HAP-1 (cell line): ENCODE results near the gene PNCK.

Source experiments
- DNase-seq, 2 experiments: peaks; one replicate each; pipeline ENCODE4 v3.0.0-alpha.2; 2016 to 2020; ENCODE audit warnings: low spot score in 2 of 2
- H3K27me3 ChIP-seq: fragments of 250-450 bp; sonication (Bioruptor Pico); 2 replicates; pipeline ENCODE4 v1.5.1; 2020; ENCODE audit warnings: low read depth, mild to moderate bottlenecking, moderate library complexity
- H3K36me3 ChIP-seq: fragments of 250-450 bp; sonication (Bioruptor Pico); replicated peaks from 2 replicates; pipeline ENCODE4 v1.5.1; 2020; ENCODE audit warnings: mild to moderate bottlenecking
- H3K4me1 ChIP-seq: fragments of 250-450 bp; sonication (Bioruptor Pico); 2 replicates; pipeline ENCODE4 v1.5.1; 2020; ENCODE audit warnings: mild to moderate bottlenecking
- H3K4me3 ChIP-seq: fragments of 250-450 bp; sonication (Bioruptor Pico); 2 replicates; pipeline ENCODE4 v1.5.1; 2020; ENCODE audit warnings: mild to moderate bottlenecking, moderate library complexity
- H3K9me3 ChIP-seq: fragments of 250-450 bp; sonication (Bioruptor Pico); 2 replicates; pipeline ENCODE4 v1.5.1; 2020; ENCODE audit warnings: mild to moderate bottlenecking, moderate library complexity
- in situ Hi-C: fragments of 300-500 bp; cut with MboI; formaldehyde crosslinking; loops from 3 replicates; pipeline ENCODE4 v1.14.3; 2020; ENCODE audit warnings: low sequenced_read_pairs, inconsistent platforms, mixed read lengths

The PNCK gene

GRCh38 chrX:153669901-153670731 is 3.5 kb downstream of the PNCK start:
- H3K4me3 ChIP-seq = no peak overlapping the region
- peaks cover 4% of the 10 kb centered on the region for H3K27me3 ChIP-seq
- H3K36me3 ChIP-seq = no peaks in the 10 kb centered on the region
- H3K4me1 ChIP-seq = peaks cover 2% of the 10 kb centered on the region; the same call in 1 of the 2 replicates
- in situ Hi-C loops = loop anchor here (5.0 to 25.0 kb wide), 3 partner anchors 133 to 708 kb away; no protein-coding TSS in a partner anchor
- no peaks in the 10 kb centered on the region for H3K9me3 ChIP-seq
- DNase-seq = no peak

DNA sequence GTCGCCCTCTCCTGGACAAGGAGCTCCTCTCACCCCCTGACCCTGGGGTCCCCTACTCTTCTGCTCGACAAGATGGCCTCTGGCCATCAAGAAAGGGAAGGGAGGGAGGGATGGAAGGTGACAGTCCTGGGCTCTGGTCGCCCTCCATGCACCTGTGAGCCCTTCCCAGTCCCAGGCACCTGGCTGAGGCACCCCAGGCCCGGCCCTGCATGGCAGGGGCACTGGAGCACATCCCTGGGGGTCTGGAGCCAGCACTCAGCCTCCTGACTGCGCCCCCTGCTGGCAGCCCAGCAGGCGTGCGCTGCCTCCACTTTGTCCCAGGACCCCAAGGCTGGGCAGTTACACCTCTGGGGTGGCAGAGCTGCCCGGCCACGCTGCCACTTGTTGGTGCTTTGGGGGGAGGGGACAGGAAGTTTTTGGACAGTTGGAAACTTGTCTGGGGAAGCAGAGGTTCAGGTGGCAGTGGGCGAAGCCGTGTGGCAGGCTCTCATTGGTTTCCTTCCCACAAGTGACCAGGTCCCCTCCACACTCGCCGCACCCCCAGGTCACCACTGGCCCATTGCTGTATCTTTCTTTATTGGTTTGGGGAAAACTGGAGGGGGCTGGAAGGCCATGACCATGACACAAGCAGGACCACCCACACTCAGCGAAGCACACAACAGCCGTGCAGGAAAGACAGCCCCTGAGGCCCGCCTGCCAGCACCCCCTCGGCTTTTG is 4.3 kb downstream of the PNCK start:
- Histone ChIP-seq H3K36me3 (no peaks in the 10 kb centered on the region), H3K4me3 (no peak overlapping the region), H3K9me3 (no peaks in the 10 kb centered on the region), H3K27me3 (peaks cover 4% of the 10 kb centered on the region), H3K4me1 (peaks cover 2% of the 10 kb centered on the region; the same call in 1 of the 2 replicates)
- in situ Hi-C loops = loop anchor here (5.0 to 25.0 kb wide), 3 partner anchors 132 to 707 kb away; no protein-coding TSS in a partner anchor
- peak in 1 of 2 experiments; percentile 81 for DNase-seq

DNA sequence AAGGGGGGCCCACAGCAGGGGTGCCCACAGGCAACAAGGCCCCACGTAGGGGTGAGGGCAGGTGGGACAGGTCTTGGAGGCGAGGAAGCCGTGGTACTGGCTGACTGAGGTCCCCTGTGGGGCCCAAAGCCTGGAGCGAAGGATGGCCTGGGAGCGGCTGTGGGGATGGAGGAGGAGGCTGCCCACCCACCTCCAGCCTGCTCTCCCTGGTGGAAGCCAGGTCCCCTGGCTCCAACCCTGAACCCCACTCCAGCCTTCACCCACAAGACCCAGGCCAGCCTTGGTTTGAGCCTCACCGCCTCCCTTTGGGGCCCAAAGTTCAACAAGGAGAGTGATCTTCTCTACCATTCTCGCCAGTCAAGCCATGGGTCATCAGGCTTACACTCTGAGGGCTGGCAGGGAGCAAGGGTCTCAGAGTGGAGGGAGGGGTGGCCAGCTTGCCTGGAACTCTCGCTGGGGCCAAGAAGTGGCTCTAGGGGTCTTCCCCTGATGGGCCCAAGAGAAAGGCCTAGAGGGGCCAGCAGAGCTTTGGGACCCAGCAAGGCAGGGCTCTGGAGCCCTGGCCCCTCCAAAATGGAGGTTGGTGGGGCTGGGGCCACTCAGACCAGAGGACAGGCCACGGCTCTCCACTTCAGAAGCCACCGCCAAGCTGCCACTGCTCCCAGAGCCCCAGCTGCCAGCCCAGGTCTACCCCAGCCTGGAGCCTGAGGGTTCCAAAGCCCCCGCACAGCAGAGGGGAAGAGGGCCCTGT is 5.0 kb downstream of the PNCK start:
- peaks cover 2% of the 10 kb centered on the region; the same call in 1 of the 2 replicates for H3K4me1 ChIP-seq
- H3K9me3 ChIP-seq = no peaks in the 10 kb centered on the region
- in situ Hi-C loops = loop anchor here (5.0 to 25.0 kb wide), 3 partner anchors 131 to 706 kb away; no protein-coding TSS in a partner anchor

DNA sequence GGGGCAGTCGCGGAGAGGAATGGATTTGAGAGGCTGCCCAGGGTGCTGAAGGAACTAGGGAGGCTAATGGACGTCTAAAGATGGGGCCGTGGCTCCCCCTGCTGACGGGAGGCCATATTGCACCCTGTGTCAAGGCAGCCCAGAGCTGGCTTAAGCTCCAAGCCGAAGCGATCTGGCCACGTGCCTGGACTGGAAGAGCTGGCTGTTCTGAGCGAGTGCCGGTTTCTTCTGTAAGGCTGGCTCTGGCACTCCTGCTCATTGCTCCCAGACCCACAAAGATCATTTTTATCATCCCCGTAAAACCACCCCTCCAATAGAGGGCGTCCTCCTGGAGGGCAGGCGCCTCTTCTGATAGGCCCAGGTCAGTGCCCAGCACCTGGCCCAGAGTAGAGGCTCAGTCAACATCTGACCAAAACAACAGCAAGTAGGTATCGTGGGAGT is 5.6 kb downstream of the PNCK start:
- H3K36me3 ChIP-seq = no peaks in the 10 kb centered on the region
- H3K4me3 ChIP-seq = peak overlapping the region; percentile 41
- H3K4me1 ChIP-seq = peaks cover 2% of the 10 kb centered on the region; the same call in 1 of the 2 replicates
- in situ Hi-C loops = loop anchor here (5.0 to 25.0 kb wide), 3 partner anchors 131 to 706 kb away; no protein-coding TSS in a partner anchor
- H3K27me3 ChIP-seq = no peaks in the 10 kb centered on the region
- peak; percentile 76 to 96 for DNase-seq
- H3K9me3 ChIP-seq = no peaks in the 10 kb centered on the region

More for the DNA sequence above, 5.0 kb downstream of the PNCK start:
- no peaks in the 10 kb centered on the region for H3K36me3 ChIP-seq
- DNase-seq = no peak
- H3K4me3 ChIP-seq = no peak overlapping the region
- H3K27me3 ChIP-seq = no peaks in the 10 kb centered on the region

DNA sequence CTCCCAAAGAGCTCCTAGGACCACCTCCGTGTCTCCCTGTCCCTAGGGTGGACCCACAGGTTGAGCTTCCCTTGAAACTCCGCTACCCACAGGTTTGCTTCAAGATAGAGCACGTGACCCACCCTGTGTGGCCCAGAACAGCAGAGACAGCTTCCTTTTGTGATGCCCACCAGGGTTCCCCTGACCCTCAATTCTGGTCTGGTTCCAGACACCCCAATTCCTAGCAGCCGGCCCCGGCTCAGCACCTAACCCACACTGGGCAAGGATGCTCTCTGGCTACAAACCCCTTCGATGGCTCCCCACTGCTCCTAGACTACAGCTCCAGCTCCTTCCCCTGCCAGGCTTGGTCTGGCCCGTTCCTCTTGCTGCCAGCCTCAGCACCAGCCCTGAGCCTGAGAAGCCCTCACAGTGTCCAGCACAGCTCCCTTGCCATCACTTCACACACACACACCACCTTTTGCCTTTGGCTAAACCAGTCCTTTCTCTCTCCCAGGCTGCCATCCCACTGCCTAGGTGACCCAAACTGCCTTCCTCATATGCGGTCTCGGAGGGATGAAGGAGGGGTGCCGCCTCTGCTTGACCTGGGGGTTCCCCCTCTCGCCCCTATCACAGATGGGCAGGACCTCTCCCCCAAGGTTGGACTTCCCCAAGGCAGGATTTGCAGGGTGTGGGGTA is 6.2 kb downstream of the PNCK start:
- no peaks in the 10 kb centered on the region for H3K36me3 ChIP-seq
- peak overlapping the region; percentile 41 for H3K4me3 ChIP-seq
- no peaks in the 10 kb centered on the region for H3K9me3 ChIP-seq
- peaks cover 2% of the 10 kb centered on the region; the same call in 1 of the 2 replicates for H3K4me1 ChIP-seq
- no peaks in the 10 kb centered on the region for H3K27me3 ChIP-seq
- no peak for DNase-seq
- in situ Hi-C loops = loop anchor here (5.0 to 25.0 kb wide), 3 partner anchors 130 to 705 kb away; no protein-coding TSS in a partner anchor

GRCh38 chrX:153665726-153666306 is 7.8 kb downstream of the PNCK start:
- in situ Hi-C loops = loop anchor here (5.0 to 25.0 kb wide), 3 partner anchors 129 to 704 kb away; no protein-coding TSS in a partner anchor
- Histone ChIP-seq H3K27me3 (no peaks in the 10 kb centered on the region), H3K36me3 (no peaks in the 10 kb centered on the region), H3K4me1 (peaks cover 2% of the 10 kb centered on the region; the same call in 1 of the 2 replicates), H3K4me3 (no peak overlapping the region), H3K9me3 (no peaks in the 10 kb centered on the region)
- no peak for DNase-seq

GRCh38 chrX:153662266-153662665 is 11.3 kb downstream of the PNCK start:
- no peaks in the 10 kb centered on the region for H3K36me3 ChIP-seq
- peak; percentile 60 to 88 for DNase-seq
- H3K9me3 ChIP-seq = no peaks in the 10 kb centered on the region; the same call in 1 of the 2 replicates
- no peaks in the 10 kb centered on the region for H3K4me1 ChIP-seq
- H3K27me3 ChIP-seq = no peaks in the 10 kb centered on the region
- in situ Hi-C loops = loop anchor here (10.0 to 25.0 kb wide), 2 partner anchors 627 to 700 kb away; no protein-coding TSS in a partner anchor
- H3K4me3 ChIP-seq = no peak overlapping the region

DNA sequence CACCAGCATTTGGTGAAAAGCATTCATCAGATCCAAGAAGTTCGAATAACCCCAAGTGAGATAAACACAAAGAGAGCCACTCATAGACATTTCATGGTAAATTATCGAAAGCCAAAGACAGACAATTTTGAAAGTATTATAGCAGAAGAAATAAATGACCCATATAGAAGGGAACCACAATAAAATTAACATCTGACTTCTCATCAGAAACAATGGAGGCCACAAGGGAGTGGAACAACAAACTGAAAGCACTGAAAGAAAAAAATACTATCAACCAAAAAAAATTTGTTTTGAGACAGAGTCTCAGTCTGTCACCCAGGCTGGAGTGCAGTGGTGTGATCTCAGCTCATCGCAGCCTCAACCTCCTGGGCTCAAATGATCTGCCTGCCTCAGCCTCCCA is 14.3 kb downstream of the PNCK start:
- in situ Hi-C loops = loop anchor here (25.0 kb wide), 1 partner anchor 697 kb away; no protein-coding TSS in a partner anchor
- Histone ChIP-seq H3K4me1 (no peaks in the 10 kb centered on the region), H3K36me3 (no peaks in the 10 kb centered on the region), H3K27me3 (no peaks in the 10 kb centered on the region), H3K4me3 (no peak overlapping the region), H3K9me3 (no peaks in the 10 kb centered on the region; the same call in 1 of the 2 replicates)
- DNase-seq = no peak

DNA sequence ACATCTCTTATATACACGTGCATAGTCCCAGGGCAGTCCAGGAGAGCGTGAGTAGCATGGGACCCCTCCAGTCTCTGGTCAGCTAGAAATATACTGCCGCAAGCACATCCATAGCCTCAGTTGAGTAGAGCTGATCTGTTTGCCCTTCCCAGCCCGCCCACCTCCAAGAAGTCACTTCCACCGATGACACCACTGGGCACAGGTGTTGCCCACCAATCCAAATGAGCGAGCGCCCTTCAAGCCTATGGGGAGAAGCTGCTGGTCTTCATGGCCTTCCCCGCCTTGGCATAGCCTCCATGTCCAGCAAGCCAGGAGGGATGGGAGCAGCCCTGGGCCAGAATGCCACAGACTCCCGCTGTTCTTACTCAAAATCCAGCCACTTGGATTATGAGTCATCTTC is 16.5 kb downstream of the PNCK start:
- Histone ChIP-seq H3K4me3 (no peak overlapping the region), H3K4me1 (no peaks in the 10 kb centered on the region), H3K9me3 (no peaks in the 10 kb centered on the region; the same call in 1 of the 2 replicates), H3K27me3 (no peaks in the 10 kb centered on the region), H3K36me3 (no peaks in the 10 kb centered on the region)
- in situ Hi-C loops = loop anchor here (25.0 kb wide), 1 partner anchor 695 kb away; no protein-coding TSS in a partner anchor
- no peak for DNase-seq

DNA sequence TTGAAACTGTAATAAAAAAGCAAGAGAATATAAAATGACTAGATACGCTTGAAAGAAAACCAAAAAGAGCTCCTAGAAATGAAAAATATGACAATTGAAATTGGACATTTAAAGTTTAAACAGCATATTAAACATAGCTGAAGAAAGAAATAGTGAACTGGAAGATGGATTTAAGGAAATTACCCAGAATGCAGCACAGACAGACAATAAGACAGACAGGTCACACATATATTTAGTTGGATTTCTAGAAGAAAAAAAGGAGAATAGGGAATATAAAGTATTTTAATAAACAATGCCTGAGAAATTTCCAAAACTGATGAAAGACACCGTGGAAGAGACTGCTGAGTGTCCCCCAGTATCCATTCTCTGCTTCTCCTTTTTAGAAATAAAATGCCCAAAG is 20.1 kb downstream of the PNCK start:
- in situ Hi-C loops = loop anchor here (25.0 kb wide), 1 partner anchor 691 kb away; no protein-coding TSS in a partner anchor
- Histone ChIP-seq H3K4me1 (peaks cover 11% of the 10 kb centered on the region; the same call in 1 of the 2 replicates), H3K4me3 (no peak overlapping the region), H3K27me3 (no peaks in the 10 kb centered on the region), H3K9me3 (no peaks in the 10 kb centered on the region), H3K36me3 (peaks cover 24% of the 10 kb centered on the region)
- DNase-seq = no peak

DNA sequence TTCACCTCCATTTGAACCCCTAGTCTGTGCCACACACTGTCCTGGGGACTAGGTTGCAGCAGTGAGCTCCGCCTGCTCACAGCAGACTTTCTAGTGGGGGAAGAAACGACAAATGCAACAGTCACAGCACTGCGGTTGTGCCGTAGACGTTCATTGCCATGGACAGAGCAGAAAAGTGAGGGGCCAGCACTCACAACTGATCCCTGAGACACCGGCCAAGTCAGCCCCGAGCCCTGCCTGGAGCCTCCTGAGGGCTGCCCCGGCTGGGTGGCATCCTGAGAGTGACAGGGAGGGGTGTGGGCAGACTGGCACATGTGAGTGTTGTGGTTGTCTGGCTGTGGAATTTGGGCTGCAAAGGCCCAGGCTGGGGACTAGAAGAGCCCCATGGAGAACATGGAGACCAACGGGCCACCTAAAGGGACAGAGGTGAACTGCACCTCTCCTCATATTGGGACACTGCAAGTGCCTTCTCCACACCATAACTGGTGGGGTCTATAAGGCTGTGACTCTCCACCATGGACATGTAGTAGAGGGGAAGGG is 22.0 kb downstream of the PNCK start:
- Histone ChIP-seq H3K4me3 (no peak overlapping the region), H3K4me1 (peaks cover 16% of the 10 kb centered on the region; the same call in 1 of the 2 replicates), H3K9me3 (no peaks in the 10 kb centered on the region), H3K36me3 (peaks cover 28% of the 10 kb centered on the region), H3K27me3 (no peaks in the 10 kb centered on the region)
- in situ Hi-C loops = loop anchor here (25.0 kb wide), 1 partner anchor 689 kb away; no protein-coding TSS in a partner anchor
- peak in 1 of 2 experiments; percentile 57 for DNase-seq

GRCh38 chrX:153650959-153651358 is 22.7 kb downstream of the PNCK start:
- in situ Hi-C loops = loop anchor here (25.0 kb wide), 1 partner anchor 689 kb away; no protein-coding TSS in a partner anchor
- Histone ChIP-seq H3K4me1 (peaks cover 17% of the 10 kb centered on the region; the same call in 1 of the 2 replicates), H3K36me3 (peaks cover 28% of the 10 kb centered on the region), H3K27me3 (no peaks in the 10 kb centered on the region), H3K9me3 (no peaks in the 10 kb centered on the region), H3K4me3 (no peak overlapping the region)
- peak in 1 of 2 experiments; percentile 8 for DNase-seq
